HG02642 (cell line): ENCODE results near the gene TPPP2.
"Not testable (repeated sequence)": the region's sequence is repeated elsewhere in the genome, so short reads cannot be mapped to it uniquely, and the experiment has no call there.

Experiments
- ATAC-seq: cut with Tn5 transposase; IDR thresholded peaks from one replicate; pipeline ENCODE4 v1.9.1; 2021; ENCODE audit warnings: mild to moderate bottlenecking; ENCODE audit not compliant: unreplicated experiment, poor library complexity

TPPP2 gene

DNA sequence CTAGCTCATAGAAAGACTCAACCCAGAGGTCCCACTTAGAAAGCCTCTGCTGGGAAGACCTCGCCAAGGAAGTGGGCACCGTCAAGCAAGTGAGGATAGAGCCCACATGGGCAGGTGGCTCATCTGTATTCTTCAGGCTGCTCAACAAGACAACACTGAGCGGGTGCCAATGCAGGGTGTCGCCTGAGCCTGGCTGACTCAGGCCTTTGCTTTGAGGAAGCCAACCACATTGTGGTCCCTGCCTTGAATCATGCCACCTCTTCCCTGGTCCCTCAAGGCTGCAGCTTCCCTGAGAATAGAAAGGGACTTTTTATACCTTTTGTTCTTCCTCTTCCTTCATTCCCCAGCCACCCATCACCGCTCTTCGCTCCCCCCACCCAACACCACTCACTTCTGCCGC lies 6.7 kb downstream of the TPPP2 start:
- no peak for ATAC-seq

DNA sequence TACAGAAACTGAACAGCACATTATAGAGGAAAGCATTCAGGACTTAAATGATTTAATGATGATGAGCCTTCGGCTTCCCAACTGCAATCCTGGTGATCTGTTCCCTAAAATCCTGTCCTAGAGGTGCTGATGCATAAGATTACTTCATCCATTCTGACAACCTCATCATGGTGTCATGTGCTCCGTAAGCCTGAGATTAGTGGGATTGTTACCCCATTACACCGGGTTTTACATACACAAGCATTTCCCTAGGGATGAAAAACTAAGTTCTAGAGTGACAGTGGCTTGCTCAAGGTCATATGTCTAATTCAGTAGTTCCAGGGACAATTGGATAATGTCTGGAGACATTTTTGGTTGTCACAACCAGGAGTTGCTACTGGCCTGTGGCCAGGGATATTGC lies 7.1 kb downstream of the TPPP2 start:
- ATAC-seq = no peak

DNA sequence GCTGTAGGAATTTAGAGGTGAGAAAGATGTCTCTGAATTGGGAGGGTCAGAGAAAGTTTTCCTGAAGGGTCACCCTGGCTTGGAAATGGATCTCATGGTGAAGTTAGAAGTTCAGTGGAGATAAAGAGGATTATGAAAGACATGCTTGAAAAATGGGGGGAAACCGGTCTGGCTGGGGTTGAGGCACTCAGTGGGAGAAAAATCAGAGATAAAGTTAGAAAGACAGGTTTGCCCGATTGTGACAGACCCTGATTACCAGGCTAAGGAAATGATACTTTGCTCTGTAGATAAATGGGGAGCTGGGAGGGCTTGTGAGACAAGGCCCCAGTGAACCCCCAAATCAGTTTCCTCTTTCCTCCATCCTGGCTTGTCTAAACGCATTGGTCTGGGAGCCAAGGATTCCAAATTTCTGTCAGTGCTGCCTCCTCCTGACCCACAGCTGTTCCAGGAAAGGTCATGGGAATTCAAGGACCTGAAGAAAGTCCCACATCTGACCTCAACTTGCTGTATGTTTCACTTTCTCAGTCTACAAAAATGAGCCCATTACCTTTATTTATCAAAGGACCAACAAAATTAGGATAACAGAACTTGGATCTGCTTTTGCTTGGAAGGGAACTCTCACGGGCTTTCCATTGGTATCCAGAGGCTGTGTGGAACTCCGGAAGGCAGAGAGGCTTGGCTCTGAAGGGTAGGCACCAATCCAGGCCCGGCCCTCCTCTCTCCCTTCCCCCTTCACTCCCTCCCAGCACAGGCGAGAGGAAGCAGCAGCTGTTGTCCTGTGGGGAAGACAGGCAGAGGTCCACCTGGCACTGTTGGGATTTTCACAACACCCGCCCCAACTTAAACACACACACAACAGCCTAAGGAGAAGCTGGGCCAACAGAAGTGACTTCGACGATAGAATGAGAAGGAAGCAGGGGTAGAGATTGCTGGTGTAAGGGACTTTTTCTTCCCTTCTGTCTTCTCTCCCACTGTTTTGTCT lies 8.7 kb downstream of the TPPP2 start:
- ATAC-seq = no peak

DNA sequence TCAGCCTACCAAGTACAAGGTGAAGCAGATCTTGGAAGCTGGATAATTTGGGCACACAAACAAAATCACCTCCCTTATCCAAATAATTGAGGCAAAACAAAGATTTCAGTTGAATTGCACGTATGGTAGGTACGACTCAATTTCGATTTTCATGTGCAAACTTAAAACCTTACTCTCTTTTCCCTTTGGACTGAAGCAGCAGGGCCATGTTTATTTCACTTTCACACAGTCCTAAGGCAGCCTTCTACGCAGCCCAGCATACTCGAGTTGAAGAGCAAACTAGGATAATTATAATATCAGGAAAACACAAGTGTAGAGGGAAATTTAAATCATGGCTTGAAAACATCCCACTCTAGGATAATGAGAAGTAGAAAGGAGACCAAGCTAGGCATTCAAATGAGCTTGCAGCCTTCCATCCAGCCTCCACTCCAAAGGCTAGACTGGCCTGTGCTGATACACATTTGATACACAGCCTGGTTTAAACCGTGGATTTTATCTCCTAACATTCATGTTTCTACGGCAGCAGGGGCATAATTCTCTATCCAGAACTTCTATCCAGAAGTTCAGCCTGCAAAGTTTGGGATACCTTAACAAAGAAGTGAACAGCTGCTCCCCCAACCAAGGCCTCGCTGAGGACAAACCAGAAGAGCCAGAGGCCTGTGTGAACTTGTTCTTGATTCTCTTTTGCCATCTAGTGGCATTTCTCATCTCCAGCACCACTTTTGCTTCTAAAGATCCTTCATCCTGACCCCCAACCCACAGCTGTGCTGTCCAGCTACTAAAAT lies 9.8 kb downstream of the TPPP2 start:
- ATAC-seq = no peak

DNA sequence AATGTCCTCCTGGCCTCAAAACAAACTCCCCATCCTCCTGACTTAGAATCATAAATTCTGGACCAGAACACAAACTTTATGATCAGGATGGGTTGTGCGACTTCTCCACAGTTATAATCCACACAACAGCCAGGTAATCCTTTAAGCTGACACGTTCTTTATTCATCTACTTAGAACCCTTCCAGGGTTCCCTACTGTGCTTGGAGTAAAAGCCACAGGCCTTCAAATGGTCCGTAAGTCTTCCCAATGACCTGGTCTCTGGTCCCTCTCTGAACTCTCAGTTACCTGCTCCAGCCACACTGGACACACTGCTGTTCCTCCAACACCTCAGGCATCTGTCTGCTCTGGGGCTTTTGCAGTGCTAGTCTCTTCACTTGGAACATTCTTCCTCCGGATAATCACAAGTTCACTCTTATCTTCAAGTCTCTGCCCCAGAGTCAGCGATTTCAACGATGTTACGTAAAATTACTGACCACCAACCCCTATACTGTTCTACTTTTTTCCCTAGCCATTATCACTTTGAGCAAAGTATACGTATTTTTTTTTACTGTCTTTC lies 10.4 kb downstream of the TPPP2 start:
- no peak for ATAC-seq

DNA sequence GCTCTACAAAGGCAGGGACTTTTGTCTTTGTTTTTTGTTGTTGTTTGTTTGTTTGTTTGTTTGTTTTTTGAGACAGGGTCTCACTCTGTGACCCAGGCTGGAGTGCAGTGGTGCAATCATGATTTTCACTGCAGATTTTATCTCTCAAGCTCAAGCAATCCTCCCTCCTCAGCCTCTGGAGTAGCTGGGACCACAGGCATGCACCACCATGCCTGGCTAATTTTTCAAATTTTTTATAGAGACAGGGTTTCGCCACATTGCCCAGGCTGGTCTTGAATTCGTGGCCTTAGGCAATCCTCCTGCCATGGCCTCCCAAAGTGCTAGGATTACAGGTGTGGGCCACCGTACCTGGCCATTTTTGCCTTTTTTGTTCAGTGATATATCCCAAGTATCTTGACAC lies 10.9 kb downstream of the TPPP2 start:
- ATAC-seq = not testable (repeated sequence)

DNA sequence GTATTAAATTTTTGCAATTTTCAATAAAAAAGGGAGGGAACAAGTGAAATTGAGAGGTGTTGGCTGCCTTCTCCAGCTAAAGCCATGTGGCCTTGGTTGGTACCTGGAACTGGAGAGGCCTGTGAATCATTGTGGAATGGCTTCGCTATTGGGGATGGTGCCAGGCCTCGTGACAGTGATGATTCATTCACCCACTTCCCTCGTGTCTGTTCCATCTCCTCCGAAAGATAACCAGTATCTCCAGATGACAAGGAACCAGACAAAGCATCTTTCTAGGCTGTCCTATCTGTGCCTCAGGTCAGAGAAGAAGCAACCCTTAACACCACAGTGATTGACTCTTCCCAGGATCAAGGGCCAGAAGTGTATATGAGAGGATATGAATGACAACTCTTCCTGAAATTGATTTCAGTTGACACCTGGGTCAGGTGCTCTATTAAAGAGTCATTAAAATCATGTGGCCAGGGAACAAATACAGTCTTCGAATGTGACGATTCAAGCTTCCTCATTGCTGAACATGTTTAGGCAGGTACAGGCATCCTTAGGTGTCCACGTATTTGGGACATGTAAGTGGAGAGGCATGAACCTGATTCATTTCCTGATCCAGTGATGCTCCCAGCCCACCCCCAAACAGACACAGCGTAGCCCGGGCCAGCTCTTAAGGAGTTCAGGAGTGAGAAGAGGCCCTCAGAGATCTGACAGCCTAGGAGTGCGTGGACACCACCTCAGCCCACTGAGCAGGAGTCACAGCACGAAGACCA lies 11.8 kb downstream of the TPPP2 start, which contains the start of gene RNASE7:
RNASE7 (plus strand) TSS at position 687 of the 758 bp plus-strand sequence. CDS start 631 bp downstream, outside the sequence.
- ATAC-seq = no peak

DNA sequence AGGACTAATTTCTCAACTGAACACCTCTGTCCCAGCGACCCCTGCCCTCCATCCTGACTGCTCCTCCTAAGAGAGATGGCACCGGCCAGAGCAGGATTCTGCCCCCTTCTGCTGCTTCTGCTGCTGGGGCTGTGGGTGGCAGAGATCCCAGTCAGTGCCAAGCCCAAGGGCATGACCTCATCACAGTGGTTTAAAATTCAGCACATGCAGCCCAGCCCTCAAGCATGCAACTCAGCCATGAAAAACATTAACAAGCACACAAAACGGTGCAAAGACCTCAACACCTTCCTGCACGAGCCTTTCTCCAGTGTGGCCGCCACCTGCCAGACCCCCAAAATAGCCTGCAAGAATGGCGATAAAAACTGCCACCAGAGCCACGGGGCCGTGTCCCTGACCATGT lies 12.9 kb downstream of the TPPP2 start:
- no peak for ATAC-seq

DNA sequence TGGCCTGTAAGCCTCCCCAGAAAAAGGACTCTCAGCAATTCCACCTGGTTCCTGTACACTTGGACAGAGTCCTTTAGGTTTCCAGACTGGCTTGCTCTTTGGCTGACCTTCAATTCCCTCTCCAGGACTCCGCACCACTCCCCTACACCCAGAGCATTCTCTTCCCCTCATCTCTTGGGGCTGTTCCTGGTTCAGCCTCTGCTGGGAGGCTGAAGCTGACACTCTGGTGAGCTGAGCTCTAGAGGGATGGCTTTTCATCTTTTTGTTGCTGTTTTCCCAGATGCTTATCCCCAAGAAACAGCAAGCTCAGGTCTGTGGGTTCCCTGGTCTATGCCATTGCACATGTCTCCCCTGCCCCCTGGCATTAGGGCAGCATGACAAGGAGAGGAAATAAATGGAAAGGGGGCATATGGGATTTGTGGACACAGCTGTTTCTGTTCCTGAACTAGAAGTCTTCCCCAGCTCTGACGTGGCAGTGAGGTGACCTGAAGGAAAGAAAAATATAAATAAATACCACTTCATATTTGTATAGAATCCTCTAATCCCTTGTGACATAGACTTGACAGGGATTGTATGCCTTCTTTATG lies 13.5 kb downstream of the TPPP2 start:
- ATAC-seq = no peak

DNA sequence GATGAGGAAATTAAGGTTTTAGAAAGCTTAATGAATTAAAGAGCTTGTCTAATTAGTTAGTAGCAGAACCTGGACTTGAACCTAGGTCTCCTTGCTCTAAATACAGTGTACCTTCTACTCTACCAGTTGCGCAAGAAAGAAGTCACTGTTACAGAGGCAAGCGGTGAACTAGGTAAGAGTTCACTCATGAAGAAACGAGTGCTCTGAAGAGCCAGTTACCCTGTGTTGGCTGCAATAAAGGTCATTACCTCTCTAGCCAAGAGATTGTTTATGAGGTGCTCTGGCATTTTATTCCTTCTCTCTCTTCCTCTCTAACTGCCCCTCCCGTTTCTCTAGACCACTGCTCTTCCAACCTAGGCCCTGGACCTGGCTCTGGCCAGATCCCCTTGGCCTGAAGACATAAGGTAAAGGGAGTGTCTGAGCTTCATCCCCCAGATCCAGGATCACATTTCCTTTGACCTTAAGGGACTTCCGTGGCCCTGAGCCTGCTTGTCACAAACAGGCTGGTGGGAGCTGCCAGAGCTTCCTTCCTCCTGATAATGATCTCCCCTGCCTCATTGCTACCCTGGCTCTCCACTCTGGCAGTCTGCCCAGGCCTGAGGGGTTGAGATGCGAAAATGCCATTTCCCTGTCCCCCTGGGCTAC lies 14.1 kb downstream of the TPPP2 start:
- ATAC-seq = no peak

DNA sequence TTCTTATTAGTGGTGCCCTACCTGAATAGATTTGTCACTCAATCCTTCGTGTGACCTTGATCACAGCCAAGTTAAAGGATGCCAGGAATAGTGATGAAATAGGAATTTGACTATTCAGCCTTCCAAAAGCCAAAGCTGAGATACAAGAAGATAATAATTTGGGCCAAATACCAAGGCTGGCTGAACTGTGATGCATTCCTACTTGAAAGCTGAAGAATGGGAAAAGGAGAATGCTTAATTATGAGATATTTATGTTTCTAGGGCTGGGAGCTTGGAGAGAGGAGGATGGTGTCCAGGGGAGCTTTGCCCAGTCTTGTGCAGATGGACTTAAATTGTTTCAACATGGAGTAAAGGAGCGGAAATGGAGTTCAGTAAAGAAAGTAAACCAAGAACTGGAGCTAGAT lies 17.4 kb downstream of the TPPP2 start:
- ATAC-seq = no peak

DNA sequence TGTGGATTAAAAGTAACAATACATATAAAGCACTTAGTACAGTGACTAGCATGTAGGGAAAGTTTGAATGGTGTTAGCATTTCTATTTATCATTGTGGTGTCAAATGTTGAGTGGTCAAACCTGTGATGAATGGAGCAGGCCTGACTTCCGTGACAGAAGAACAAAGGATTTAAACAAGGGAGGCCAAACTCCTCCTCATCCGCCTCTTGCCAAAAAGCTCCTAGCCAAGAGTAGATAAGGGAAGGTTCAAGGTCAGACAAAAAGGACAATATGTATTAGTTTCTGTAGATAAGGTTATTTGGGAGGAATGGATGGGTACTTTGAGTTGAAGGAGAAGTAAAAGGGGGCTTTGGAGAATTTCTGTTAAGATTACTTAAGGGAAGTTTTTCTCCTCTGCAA lies 18.6 kb downstream of the TPPP2 start:
- ATAC-seq = no peak

DNA sequence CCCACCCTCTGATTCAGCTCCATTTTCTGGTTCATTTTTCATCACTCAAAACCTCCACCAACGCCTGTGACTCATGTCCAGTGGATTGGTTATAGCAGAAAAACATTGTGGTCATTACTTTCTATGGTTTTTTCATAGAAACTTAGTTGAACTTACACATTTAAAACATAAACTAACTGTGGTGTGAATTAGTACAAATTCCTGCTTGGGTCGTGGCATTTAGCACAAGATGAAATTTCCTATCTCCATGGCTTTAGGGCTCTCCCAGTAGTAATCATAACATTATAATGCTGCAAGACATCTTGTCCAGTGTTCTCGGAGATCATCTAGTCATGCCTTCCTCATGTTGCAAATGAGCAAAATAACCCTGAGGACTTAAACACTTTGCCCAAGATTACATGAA lies 19.3 kb downstream of the TPPP2 start:
- no peak for ATAC-seq

DNA sequence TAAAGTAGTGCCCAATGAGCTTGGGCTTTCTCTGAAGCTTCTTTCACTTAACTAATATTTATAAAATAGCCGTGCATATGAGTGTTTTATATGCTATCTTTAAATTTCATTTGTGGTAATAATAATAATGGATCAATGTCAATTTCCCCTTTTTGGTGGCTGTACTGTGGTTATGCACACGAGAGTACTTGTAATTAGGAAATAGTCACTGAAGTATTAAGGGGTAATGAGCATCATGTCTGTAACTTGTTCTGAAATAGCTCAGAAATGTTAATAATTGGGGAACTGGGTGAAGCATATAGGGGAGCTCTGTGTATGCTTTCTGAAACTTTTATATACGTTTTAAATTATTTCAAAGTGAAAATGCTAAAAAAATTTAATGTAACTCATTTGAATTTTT lies 20.6 kb downstream of the TPPP2 start:
- no peak for ATAC-seq

DNA sequence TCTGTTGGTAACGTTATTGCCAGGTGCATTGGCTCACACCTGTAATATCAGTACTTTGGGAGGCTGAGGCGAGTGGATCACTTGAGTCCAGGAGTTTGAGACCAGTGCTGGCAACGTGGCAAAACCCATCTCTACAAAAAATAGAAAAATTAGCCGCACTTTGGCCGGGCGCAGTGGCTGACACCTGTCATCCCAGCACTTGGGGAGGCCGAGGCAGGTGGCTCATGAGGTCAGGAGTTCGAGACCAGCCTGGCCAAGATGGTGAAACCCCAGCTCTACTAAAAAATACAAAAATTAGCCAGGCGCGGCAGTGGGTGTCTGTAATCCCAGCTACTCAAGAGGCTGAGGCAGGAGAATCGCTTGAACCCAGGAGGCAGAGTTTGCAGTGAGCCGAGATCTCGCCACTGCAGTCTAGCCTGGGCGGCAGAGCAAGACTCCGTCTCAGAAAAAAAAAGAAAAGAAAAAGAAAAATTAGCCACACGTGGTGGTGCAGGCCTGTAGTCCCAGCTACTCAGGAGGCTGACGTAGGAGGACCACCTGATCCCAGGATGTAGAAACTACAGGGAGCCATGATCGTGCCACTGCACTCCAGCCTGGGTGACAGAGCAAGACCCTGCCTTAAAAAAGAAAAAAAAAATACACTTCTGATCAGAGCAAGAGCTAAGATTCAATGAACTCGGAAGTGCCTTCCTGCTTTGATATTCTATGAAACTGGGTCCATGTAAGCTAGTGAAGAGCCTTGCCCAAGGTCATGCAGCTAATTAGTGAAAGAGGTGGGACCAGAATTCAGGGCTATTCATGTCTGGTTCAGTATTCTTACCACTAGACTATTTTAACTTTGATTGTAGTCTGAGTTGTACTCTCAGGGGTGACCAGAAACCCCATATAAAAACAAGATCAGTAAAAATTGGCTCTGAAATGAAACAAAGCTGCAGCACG lies 23.4 kb downstream of the TPPP2 start:
- no peak for ATAC-seq

DNA sequence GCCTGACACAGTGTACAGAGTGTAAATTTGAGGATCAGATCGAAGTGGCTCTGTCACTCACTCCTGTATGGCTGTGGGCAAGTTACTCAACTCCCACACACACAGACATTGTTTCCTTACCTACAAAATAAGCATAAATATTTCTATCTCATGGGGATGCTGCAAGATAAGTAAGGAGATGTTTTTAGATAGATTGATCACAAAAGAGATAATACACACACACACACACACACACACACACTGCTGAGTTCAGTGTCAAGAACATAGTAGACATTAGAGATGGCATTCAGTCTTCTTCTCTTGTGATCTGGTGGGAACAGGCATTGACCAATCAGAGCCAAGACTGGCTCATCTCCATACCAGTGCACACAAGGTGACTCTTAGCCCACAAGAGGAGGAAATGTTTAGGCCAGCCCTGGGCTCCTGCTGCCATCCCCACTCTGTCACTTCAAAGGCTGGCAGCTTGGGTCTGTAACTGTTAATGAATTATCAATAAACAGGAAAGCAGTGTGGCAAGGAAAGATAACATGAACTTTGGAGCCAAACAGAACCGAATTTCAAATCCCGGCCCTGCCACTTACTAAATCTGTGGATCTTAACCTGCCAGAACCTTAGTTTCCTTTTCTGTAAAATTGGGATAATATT lies 24.2 kb downstream of the TPPP2 start:
- no peak for ATAC-seq

DNA sequence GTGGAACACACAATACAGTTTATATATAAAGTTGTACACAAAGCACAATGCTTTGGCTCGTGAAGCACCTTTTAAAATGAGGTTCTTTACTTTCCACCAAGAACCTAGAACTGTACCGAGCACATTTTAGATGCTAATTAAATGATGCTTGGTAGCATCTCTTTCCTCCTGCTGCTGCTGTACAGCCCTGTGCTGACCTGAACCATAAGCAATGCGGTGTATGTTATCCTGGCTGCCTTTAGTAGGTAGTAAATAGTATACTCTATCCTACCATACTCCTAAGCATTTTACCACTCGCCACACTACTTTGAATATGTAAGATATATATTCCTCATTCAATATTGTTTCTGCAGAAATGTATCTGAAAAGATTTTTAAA lies 24.7 kb downstream of the TPPP2 start:
- ATAC-seq = no peak
